ENCODE measurements around the gene MRGPRF.

GRCh38 chr11:68974421-68975194 lies 38.4 kb downstream of the MRGPRF start:
- no peak for TF ChIP-seq CTCF (IDR thresholded peaks at IDR 0.05)
- TF ChIP-seq POLR2A (IDR thresholded peaks at IDR 0.05), result no peak

Data from body of pancreas (tissue), 4 donors.